HG03469 (cell line): ENCODE measurements around the gene TRAF3.
"Not testable (repeated sequence)": the region's sequence is repeated elsewhere in the genome, so short reads cannot be mapped to it uniquely, and the experiment has no call there.

Experiments
- ATAC-seq: cut with Tn5 transposase; IDR thresholded peaks from one replicate; pipeline ENCODE4 v1.9.1; 2021; ENCODE audit warnings: mild to moderate bottlenecking, moderate library complexity, moderate number of reproducible peaks; ENCODE audit not compliant: unreplicated experiment

TRAF3 gene

GRCh38 chr14:102885737-102886447, 108.6 kb downstream of the TRAF3 start:
- ATAC-seq: no peak

- no peak for ATAC-seq
Observed at GRCh38 chr14:102888748-102889147, 111.5 kb downstream of the TRAF3 start.

- ATAC-seq: no peak
Observed at GRCh38 chr14:102889615-102890014, 112.4 kb downstream of the TRAF3 start.

GRCh38 chr14:102891111-102891510, 113.9 kb downstream of the TRAF3 start:
- ATAC-seq: no peak

GRCh38 chr14:102891556-102891955, 114.3 kb downstream of the TRAF3 start:
- no peak for ATAC-seq

GRCh38 chr14:102892651-102893050, 115.4 kb downstream of the TRAF3 start:
- ATAC-seq: no peak

GRCh38 chr14:102893452-102893851, 116.2 kb downstream of the TRAF3 start:
- no peak for ATAC-seq

- not testable (repeated sequence) for ATAC-seq
Observed at GRCh38 chr14:102896735-102897134, 119.5 kb downstream of the TRAF3 start.

- no peak for ATAC-seq
Observed at GRCh38 chr14:102897299-102898027, 120.2 kb downstream of the TRAF3 start.

- ATAC-seq: no peak
Observed at GRCh38 chr14:102898298-102898697, 121.0 kb downstream of the TRAF3 start.

- ATAC-seq: no peak
Observed at GRCh38 chr14:102898776-102899515, 121.7 kb downstream of the TRAF3 start.

GRCh38 chr14:102899516-102899900, 122.3 kb downstream of the TRAF3 start:
- no peak for ATAC-seq

GRCh38 chr14:102900631-102901571, 123.7 kb downstream of the TRAF3 start:
- peak; percentile 23 for ATAC-seq

GRCh38 chr14:102901633-102902032, 124.4 kb downstream of the TRAF3 start:
- peak; percentile 52 for ATAC-seq

- no peak for ATAC-seq
Observed at GRCh38 chr14:102902086-102902485, 124.8 kb downstream of the TRAF3 start.

- no peak for ATAC-seq
Observed at GRCh38 chr14:102902523-102903247, 125.4 kb downstream of the TRAF3 start.

- no peak for ATAC-seq
Observed at GRCh38 chr14:102903248-102903888, 126.1 kb downstream of the TRAF3 start.

- ATAC-seq: no peak
Observed at GRCh38 chr14:102903889-102904512, 126.8 kb downstream of the TRAF3 start.
